Measurements from ENCODE around the gene VTCN1. TPM values are rescaled to one million over a fixed set of nuclear protein-coding genes. Genes with fewer than 3 reads are reported as not detected.

VTCN1 gene
- total and polyA plus RNA-seq, 9 donors = 0.05 to 17.6 (median 0.83) TPM; not detected in 2

- Histone ChIP-seq H3K4me1 (ENCODE audit: insufficient read depth) (no peaks in the 10 kb centered on the region), H3K9me3 (no peaks in the 10 kb centered on the region), H3K27me3 (no peaks in the 10 kb centered on the region), H3K4me3 (no peak overlapping the region), H3K36me3 (no peaks in the 10 kb centered on the region), H3K27ac (no peak overlapping the region)
- no peak for TF ChIP-seq CTCF (IDR thresholded peaks at IDR 0.05)
- TF ChIP-seq EP300 (IDR thresholded peaks at IDR 0.05) = no peak
- no peak for TF ChIP-seq POLR2A (IDR thresholded peaks at IDR 0.05)
- intact Hi-C loops (cut with DNase I) = no loop called here
- DNase-seq = no peak
- 86 to 96% (median 92%) methylated on average over 2 of the region's 2 CpGs for WGBS, 3 donors
These were observed 12.6 kb downstream of the VTCN1 start for GRCh38 chr1:117198097-117198496.

DNA sequence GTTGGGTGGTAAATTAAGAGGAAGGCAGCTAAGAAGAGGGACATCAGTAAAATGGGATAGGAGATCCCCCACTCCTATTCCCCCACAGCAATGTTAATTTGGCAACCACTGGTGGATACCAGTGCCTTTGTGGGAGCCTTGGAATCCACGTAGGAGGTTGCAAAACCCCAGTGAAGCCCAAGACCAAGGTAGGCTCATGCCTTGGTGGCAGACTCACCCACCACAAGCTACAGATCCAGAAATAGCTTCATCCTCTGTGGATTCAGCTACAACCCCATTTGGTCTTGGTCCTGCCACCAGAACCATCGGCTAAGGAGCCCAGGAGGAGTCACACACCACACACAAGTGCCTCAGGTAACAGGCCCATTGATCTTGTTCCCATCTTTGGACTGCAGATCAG is 21.0 kb downstream of the VTCN1 start:
- no peak for TF ChIP-seq POLR2A (IDR thresholded peaks at IDR 0.05)
- TF ChIP-seq EP300 (IDR thresholded peaks at IDR 0.05) = no peak
- TF ChIP-seq CTCF (IDR thresholded peaks at IDR 0.05) = no peak
- no peaks in the 10 kb centered on the region for H3K9me3 ChIP-seq
- no peak overlapping the region for H3K4me3 ChIP-seq
- DNase-seq = no peak
- no peaks in the 10 kb centered on the region for H3K4me1 ChIP-seq (ENCODE audit: insufficient read depth)
- H3K36me3 ChIP-seq = no peaks in the 10 kb centered on the region
- intact Hi-C loops (cut with DNase I) = no loop called here
- no peaks in the 10 kb centered on the region for H3K27me3 ChIP-seq
- 89 to 98% (median 91%) methylated on average over 2 of the region's 2 CpGs for WGBS, 3 donors
- H3K27ac ChIP-seq = no peak overlapping the region

GRCh38 chr1:117188816-117189437 is 21.8 kb downstream of the VTCN1 start:
- DNase-seq = no peak

GRCh38 chr1:117188170-117188815 is 22.4 kb downstream of the VTCN1 start:
- Histone ChIP-seq H3K4me3 (no peak overlapping the region), H3K36me3 (no peaks in the 10 kb centered on the region), H3K27me3 (no peaks in the 10 kb centered on the region), H3K27ac (no peak overlapping the region), H3K9me3 (no peaks in the 10 kb centered on the region), H3K4me1 (ENCODE audit: insufficient read depth) (no peaks in the 10 kb centered on the region)
- intact Hi-C loops (cut with DNase I) = no loop called here
- 65 to 75% (median 74%) methylated on average over 5 of the region's 5 CpGs for WGBS, 3 donors
- DNase-seq = no peak
- no peak for TF ChIP-seq EP300 (IDR thresholded peaks at IDR 0.05)

More at GRCh38 chr1:117188816-117189437, 21.8 kb downstream of the VTCN1 start:
- whole genome bisulfite sequencing, 3 donors = 8 to 25% (median 13%) methylated on average over 8 of the region's 8 CpGs
- no peaks in the 10 kb centered on the region for H3K36me3 ChIP-seq
- H3K27me3 ChIP-seq = no peaks in the 10 kb centered on the region
- H3K27ac ChIP-seq = no peak overlapping the region
- no peaks in the 10 kb centered on the region for H3K9me3 ChIP-seq
- no peak overlapping the region for H3K4me3 ChIP-seq
- no peaks in the 10 kb centered on the region for H3K4me1 ChIP-seq (ENCODE audit: insufficient read depth)
- intact Hi-C loops (cut with DNase I) = no loop called here
- TF ChIP-seq EP300 (IDR thresholded peaks at IDR 0.05) = no peak
- TF ChIP-seq CTCF (IDR thresholded peaks at IDR 0.05) = no peak
- no peak for TF ChIP-seq POLR2A (IDR thresholded peaks at IDR 0.05)

- WGBS, 3 donors = 94 to 96% (median 95%) methylated on average over 4 of the region's 4 CpGs
- no peaks in the 10 kb centered on the region for H3K36me3 ChIP-seq
- TF ChIP-seq EP300 (IDR thresholded peaks at IDR 0.05) (no peak), POLR2A (IDR thresholded peaks at IDR 0.05) (no peak)
These were observed 27.6 kb downstream of the VTCN1 start for GRCh38 chr1:117183112-117183511.

More at GRCh38 chr1:117183112-117183511, 27.6 kb downstream of the VTCN1 start:
- intact Hi-C loops (cut with DNase I) = no loop called here
- H3K4me3 ChIP-seq = no peak overlapping the region
- no peak overlapping the region for H3K27ac ChIP-seq
- no peak for DNase-seq
- H3K27me3 ChIP-seq = no peaks in the 10 kb centered on the region
- no peaks in the 10 kb centered on the region for H3K4me1 ChIP-seq (ENCODE audit: insufficient read depth)
- H3K9me3 ChIP-seq = no peaks in the 10 kb centered on the region

Measured in ovary (tissue), 9 donors.